AG08395 (cell line): ENCODE results near the gene PHF23.

ENCODE experiments used
- DNase-seq: peaks from one replicate; pipeline ENCODE4 v3.0.0; 2012; ENCODE audit warnings: mixed read lengths, low spot score

The PHF23 gene

DNA sequence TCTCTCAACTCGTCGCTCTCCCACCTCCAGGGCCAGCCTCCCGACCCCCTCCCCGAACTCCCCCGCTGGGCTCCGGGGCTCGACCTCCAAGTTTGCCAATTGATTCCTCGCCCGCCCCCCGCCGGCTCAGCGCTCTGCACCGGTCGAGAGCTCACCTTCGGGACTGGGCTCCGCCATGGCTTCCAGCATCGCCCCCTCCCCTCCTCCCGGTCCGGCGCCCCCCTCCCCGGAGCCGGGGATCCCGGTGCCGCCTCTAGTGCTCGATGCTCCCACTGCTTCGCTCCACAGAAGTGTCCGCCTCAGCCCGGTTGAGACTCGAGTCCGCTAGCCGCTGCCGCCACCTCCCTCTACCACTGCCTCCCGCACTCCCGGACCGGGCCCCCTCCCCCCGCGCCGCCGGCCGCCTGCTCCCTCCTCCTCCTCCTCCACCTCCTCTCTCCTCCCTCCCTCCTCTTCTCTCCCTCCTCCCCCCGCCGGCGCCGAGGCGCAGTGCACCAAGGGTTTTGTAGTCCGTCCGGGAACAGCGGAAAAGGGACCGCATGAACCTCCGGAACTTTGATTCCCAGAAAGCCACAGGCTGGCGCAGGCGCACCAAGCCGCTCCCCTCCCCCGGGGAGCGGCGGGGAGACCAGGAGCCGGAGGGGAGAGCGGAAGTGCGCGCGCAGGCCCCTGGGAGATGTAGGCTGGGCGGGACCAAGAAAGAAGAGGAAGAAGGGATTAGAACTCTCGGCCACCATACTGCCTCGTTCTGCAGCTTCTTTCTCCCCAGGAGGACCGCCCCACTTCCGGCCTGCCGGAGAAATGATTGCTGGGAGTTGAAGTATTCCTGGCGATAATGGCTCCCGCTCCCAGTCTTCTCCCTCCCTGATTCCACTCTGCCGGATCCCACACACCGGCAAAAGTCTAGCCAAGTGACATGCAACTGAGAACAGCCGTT lies at the start of gene PHF23:
TSS of gene PHF23 (minus strand) at position 367 of the 937 bp plus-strand sequence. CDS start at position 189, 178 bp downstream.
- DNase-seq = peak; percentile 100

DNA sequence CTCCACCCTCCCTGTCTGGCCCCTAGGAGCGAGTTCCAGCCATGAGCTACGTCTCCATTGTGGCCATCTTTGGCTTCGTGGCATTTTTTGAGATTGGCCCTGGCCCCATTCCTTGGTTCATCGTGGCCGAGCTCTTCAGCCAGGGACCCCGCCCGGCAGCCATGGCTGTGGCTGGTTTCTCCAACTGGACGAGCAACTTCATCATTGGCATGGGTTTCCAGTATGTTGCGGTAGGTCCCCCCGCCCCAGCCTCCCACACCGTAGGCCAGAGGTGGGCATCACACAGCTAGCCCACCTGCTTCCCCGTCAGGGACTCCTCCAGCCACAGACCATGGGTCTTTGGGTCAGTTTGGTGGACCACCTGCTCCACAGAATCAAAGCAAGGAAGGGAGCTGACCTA lies 46.4 kb upstream of the PHF23 start:
- DNase-seq = no peak

DNA sequence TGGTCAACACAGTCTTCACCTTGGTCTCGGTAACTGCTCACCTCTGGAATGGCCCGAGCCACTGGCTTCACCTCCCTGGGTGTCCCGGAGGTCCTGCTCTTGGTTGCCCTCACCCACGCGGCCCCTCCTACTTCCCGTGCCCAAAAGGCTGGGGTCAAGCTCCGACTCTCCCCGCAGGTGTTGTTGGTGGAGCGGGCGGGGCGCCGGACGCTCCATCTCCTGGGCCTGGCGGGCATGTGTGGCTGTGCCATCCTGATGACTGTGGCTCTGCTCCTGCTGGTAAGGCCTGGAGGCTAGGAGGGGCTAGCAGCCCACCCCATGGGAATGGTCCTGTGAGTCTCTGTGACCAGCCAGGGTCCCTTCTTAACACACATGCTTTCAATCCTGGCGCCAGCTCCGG lies 45.7 kb upstream of the PHF23 start:
- DNase-seq = no peak

DNA sequence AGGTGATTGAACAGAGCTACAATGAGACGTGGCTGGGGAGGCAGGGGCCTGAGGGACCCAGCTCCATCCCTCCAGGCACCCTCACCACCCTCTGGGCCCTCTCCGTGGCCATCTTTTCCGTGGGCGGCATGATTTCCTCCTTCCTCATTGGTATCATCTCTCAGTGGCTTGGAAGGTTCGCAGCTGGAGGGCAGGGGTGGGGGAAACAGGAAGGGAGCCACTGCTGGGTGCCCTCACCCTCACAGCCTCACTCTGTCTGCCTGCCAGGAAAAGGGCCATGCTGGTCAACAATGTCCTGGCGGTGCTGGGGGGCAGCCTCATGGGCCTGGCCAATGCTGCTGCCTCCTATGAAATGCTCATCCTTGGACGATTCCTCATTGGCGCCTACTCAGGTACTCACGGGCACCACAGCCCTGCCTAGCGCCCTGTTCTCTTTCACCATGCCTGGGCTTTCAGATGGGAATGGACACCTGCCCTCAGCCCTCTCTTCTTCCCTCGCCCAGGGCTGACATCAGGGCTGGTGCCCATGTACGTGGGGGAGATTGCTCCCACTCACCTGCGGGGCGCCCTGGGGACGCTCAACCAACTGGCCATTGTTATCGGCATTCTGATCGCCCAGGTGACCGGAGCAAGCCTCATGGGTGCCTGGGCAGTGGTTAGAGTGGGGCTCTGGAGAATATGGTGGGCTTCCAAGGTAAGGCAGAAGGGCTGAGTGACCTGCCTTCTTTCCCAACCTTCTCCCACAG lies 44.4 kb upstream of the PHF23 start:
- no peak for DNase-seq

DNA sequence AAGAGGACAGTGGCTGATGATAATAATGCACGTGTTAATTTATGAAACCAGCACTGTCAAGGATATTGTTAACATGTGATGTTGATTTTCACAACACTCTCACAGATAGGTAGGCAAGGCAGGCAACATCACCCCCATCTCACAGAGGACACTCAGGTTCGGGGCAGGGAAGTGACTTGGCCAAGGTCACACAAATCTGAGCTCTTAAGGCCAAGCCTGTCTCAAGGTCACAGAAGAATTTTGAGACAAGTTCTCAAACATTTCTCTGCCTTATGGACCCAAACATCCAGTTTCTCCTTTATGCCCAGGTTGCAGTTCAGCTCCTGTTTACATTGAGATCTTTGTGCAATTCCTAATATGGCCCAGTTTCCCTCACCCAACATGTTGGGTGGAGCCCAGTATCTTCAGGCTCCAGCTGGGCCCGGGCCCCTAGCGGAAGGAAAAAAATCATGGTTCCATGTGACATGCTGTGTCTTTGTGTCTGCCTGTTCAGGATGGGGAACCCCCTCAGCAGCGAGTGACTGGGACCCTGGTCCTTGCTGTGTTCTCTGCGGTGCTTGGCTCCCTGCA lies 43.6 kb upstream of the PHF23 start:
- DNase-seq = no peak

DNA sequence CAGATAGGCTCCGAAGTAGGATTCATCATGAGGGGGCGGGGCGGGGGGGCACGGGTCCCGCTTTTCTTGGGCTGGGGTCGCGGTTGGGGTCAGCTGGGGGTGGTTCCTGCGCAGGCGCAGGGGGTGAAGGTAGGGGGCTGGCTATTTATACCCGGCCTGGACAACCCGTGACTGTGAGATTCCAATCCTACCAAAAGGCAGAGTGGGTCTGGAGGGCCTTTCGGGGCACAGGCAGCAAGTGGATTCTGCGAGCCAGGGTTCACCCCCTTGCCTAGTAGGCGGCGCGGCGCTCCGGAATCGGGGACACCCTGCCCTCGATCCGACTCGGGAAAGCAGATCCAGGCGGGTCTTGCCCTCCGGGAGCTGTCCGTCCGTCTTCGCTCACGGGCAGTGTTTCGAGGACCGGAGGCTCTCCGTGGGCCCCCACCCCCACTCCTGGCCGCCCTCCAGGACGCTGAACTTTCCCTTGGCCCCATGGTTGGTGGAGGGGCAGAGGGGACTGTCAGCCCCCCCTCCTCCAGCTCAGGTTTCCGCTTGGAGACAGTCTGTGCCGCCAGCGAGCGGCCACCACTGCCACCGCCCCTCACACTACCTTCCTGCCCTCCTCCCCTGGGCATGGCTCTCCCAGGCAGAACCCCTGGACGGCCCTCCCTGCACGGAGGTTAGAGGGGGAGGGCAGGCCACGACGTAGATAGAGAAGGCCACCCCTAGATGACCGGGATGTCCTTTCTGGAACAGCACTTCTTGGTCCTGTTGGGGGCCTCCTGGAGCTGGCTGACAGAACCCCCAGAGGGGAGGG lies 42.9 kb upstream of the PHF23 start:
- no peak for DNase-seq

DNA sequence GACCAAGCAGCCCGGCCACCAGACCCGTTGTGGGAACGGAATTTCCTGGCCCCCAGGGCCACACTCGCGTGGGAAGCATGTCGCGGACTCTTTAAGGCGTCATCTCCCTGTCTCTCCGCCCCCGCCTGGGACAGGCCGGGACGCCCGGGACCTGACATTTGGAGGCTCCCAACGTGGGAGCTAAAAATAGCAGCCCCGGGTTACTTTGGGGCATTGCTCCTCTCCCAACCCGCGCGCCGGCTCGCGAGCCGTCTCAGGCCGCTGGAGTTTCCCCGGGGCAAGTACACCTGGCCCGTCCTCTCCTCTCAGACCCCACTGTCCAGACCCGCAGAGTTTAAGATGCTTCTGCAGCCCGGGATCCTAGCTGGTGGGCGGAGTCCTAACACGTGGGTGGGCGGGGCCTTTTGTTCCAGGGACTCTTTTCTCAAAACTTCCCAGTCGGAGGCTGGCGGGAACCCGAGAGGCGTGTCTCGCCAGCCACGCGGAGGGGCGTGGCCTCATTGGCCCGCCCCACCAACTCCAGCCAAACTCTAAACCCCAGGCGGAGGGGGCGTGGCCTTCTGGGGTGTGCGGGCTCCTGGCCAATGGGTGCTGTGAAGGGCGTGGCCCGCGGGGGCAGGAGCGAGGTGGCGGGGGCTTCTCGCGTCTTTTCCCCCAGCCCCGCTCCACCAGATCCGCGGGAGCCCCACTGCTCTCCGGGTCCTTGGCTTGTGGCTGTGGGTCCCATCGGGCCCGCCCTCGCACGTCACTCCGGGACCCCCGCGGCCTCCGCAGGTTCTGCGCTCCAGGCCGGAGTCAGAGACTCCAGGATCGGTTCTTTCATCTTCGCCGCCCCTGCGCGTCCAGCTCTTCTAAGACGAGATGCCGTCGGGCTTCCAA lies 42.1 kb upstream of the PHF23 start, which contains the start of gene SLC2A4:
TSS of gene SLC2A4 (plus strand) at position 645 of the 879 bp plus-strand sequence. CDS start at position 862, 217 bp downstream.
- peak; percentile 98 for DNase-seq

DNA sequence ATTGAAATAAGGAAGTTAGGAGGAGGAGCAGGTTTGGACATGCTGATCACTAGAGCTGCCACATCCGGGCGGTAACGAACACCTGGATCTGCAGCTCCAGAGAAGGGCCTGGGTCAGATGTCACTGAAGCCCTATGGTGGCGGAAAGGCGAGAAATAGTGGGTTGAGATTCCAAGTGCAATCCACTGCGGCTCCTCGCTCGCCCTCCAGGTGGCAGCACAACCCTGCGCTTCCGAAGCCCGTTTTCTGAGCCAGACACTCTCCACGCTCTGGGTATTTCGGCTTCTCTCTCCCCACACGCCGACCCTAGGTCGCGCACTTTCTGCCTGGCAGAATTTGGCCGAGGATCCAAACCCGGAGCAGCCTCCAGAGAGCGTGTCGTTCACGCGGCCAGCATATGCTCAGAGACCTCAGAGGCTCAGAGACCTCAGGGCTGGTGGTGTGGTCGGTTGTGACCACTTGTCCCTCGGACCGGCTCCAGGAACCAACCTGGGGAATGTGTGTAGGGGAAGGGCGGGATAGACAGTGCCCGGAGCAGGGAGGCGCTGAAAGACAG lies 41.3 kb upstream of the PHF23 start:
- peak; percentile 92 for DNase-seq

DNA sequence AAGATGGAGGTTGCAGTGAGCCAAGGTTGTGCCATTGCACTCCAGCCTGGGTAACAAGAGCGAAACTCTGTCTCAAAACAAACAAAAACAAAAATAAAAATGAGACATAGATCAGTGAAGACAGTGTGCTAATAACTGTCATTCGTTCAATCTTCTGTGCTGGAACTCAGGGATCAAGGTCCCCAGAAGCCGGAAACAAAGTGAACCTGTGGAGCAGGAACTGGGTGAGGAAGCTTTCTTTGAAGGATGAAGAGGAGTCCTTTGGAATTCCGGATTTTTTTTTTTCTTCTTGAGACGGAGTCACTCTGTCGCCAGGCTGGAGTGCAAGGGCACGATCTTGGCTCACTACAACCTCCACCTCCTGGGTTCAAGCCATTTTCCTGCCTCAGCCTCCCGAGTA lies 40.2 kb upstream of the PHF23 start:
- no peak for DNase-seq

DNA sequence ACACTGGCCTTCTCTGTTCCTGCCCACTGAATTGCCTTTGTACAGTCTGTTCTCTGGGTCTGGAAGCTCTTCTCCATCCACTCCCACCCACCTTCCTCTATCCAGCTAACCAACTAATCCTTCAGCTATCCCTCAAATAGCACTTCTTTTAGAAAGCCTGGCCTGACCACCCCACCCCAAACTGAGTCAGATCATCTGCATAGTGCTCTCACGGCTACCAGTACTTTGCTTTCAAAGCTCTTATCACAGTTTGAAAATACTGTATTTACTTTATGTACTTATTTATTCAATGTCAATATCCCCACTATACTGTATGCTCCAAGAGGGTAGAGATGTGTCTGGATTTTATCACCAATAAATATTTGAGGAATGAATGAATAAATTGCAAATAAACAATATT lies 27.5 kb upstream of the PHF23 start:
- DNase-seq = no peak

DNA sequence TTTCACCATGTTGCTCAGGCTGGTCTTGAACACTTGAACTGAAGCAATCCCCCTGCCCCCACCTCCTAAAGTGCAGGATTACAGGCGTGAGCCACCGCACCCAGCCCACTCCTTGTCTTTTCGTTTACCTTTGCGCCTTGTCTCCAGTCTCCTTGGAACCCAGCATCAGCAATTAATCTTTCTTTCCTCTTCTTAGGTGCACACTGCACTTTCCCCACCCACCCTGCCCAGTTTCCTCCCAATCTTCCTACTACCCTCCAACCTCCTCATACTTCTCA lies 24.5 kb upstream of the PHF23 start:
- no peak for DNase-seq

DNA sequence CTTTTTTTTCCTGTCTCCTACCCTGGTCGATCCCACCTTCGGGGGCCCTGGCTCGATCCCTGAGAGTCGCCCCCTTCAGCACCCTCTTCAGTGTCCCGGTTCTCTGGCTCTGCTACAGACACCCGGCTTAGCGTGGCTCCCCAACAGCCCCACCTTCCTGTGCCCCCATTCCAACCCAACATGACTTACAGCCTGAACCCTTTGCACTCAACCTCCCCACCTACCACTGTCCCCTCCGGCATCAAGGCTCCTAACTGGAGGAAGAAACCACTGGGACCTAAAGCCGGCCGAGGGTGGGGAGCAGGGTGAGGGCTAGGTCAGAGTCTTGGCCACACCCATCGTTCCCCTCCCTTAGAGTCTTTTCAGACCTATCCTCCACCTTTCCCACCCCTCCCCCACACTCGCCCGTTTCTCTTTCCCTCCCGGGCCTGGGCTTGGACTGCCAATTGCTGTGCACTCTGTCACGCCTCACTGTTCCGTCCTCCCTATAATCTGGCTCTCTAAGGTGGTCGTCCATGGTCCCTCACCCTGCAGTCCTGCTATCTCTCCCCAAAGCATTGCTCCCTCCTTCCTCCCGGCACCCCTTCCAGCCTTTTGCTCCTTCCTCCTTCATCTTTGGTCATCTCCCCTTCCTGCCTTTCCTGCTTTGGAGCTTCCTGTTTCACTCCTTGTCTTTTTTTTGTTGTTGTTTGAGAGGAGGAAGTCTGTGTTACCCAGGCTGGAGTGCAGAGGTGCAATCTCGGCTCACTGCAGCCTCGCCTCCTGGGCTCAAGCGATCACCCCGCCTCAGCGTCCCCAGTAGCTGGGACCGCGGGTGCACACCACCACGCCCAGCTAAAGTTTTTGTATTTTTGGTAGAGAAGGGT lies 23.9 kb upstream of the PHF23 start:
- no peak for DNase-seq

DNA sequence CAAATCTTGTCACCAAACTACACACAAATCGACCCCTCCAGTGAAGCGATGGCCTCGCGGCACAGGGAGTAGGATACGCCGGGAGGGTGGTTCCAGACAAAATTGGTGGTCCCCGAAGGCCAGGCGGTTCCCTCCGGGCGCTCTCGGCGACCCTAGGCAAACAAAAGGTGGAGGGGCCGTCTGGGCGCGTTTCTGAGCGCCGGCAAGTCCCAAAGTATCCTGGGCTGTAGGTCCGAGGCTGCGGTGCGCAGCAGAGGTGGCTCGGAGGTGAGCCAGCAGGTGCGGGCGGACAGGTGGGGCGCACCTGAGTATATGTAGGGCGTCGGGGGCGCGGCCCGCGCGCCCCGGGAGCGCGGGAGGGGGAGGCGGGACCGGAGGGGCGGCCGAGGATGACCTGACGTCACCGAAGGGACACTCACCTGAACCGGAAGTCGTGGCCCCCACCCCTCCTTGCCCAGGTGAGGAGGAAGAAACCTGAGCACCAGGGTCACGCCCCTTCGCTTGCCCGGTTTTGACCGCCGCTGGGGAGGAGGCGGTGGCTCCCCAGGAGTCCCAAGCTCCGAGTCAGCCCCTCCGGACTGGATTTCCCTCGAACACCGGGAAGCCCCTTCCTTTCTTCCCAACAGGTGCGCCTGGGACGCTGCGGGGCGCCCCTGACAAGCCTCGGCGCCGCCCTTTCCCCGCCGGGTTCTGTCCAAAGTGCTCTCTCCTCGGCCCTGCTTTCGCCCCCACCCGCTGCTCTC lies 23.1 kb upstream of the PHF23 start, which contains the start of gene CLDN7:
TSS of gene CLDN7 (minus strand) at position 287 of the 743 bp plus-strand sequence. CDS start 435 bp downstream, outside the sequence.
- DNase-seq = no peak

DNA sequence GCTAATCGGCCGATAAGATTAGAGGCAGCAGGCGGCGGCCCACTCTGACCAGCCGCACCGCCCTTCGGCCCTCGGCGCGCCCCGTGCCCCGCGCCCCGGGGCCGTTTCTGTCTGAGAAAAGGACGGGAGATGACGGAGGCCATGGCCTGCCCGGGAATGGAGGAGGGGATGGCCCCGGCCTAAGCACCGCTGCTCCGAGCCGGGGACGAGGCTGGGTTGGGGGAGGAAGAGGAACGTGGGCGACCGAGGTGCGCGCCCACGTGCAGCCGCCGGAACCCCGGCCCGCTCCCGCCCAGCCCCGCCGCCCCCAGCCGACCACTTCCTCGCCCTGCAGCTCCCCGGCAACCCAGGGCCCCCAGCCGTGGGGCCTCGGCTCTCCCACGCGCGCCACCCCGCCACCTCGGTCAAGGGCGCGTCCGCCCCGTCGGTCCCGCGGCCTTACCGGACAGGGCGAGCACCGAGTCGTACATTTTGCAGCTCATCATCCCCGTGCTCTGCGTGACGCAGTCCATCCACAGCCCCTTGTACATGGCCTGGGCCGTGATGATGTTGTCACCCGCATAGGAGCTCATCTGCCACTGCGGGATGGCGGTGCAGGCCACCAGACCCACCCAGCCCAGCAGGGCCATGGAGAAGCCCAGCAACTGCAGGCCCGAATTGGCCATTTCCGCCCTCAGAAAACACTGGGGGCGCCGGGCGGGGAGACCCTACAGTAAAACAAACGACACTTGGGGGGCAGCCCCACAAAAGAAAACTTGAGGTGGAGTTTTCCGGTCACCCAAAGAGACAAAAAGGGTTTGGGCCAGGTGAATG lies 22.3 kb upstream of the PHF23 start:
- no peak for DNase-seq

DNA sequence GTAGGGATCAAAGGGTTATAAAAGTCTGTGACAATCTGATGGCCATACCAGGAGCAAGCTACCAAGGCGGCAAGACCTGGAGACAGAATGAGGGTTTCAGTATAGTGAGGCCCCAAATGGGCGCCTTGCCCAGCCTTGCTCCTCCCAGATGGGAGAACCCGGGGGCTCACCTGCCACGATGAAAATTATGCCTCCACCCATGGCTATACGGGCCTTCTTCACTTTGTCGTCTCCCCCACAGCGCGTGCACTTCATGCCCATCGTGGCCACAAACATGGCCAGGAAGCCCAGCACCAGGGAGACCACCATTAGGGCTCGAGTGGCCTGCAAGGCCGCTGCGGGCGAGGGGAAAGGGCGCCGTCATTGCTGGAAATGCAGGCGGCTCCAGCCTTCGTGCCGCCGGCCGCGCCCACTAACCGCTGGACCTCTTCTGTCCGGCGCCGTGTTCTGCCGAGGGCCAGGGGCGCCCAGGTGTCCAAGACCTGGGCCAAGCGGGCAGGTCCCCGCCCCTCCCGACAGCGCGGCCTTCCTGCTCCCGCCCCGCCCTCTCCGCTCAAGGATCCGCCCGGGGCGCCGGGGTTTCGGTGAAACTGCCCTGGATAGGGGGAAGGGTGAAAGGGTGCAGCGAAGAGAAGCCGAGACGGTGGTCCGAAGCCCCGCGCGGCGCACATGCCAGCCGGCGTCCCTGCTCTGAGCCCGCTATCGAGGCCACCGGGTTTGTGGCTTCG lies 21.6 kb upstream of the PHF23 start:
- peak; percentile 41 for DNase-seq

DNA sequence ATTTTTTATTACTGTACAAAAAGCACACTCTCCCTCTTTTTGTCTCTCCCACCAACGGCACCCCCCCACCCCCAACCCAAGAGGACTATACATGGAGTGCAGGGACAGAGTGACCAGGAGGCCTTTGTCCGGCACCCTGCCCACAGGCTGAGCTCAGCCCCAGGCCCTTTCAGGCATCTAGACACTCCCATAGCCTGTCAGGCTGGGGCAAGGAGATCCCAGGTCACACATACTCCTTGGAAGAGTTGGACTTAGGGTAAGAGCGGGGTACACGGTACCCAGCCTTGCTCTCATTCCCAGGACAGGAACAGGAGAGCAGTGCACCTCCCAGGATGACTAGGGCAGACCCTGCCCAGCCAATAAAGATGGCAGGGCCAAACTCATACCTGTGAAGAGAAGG lies 20.9 kb upstream of the PHF23 start:
- no peak for DNase-seq

DNA sequence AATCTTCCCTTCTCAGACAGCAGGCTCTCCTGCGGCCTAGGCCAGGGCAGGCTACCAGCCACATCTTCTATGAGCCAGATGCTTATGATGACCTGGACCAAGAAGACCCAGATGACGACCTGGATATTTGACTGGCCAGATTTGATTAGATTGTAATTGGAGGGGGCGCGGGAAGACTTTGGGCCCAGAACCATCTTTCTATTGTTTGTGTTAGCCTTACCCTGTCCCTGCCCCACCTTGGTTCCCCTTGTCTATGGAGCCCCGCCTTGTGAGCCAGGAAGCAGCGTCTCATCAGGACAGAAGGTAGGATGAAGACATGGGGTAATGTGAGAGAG lies 20.3 kb upstream of the PHF23 start:
- no peak for DNase-seq
